GOT3 (cell line): ENCODE results near the gene LRRC61.

ENCODE experiments used
- DNase-seq: peaks from one replicate; lab custom pipeline; 2025; ENCODE audit warnings: mixed read lengths; lab: John Stamatoyannopoulos, UW

The LRRC61 gene

GRCh38 chr7:150356265-150356897, 33.2 kb downstream of the LRRC61 start:
- DNase-seq = no peak

GRCh38 chr7:150357270-150357669, 34.1 kb downstream of the LRRC61 start:
- DNase-seq = no peak

GRCh38 chr7:150357771-150358427, 34.7 kb downstream of the LRRC61 start:
- DNase-seq = no peak

GRCh38 chr7:150358433-150358832, 35.3 kb downstream of the LRRC61 start:
- no peak for DNase-seq

- no peak for DNase-seq
Measured at GRCh38 chr7:150358988-150359621, 36.0 kb downstream of the LRRC61 start.

- DNase-seq = no peak
Measured at GRCh38 chr7:150359622-150360362, 36.6 kb downstream of the LRRC61 start.

GRCh38 chr7:150360363-150361058, 37.4 kb downstream of the LRRC61 start:
- no peak for DNase-seq

- DNase-seq = no peak
Measured at GRCh38 chr7:150361402-150361801, 38.2 kb downstream of the LRRC61 start.

GRCh38 chr7:150361807-150362621, 38.9 kb downstream of the LRRC61 start:
- no peak for DNase-seq

- DNase-seq = no peak
Measured at GRCh38 chr7:150363370-150363769, 40.2 kb downstream of the LRRC61 start.

GRCh38 chr7:150363872-150364271, 40.7 kb downstream of the LRRC61 start:
- DNase-seq = no peak

- DNase-seq = no peak
Measured at GRCh38 chr7:150365194-150365593, 42.0 kb downstream of the LRRC61 start.

- no peak for DNase-seq
Measured at GRCh38 chr7:150365673-150366398, 42.7 kb downstream of the LRRC61 start.

GRCh38 chr7:150367677-150368095, 44.5 kb downstream of the LRRC61 start:
- no peak for DNase-seq

- DNase-seq = no peak
Measured at GRCh38 chr7:150368096-150368883, 45.1 kb downstream of the LRRC61 start, which contains the start of gene REPIN1. Gene REPIN1 (plus strand): TSS chr7:150368822. CDS start chr7:150369712, 890 bp downstream.

- no peak for DNase-seq
Measured at GRCh38 chr7:150368884-150369747, 46.0 kb downstream of the LRRC61 start.

- no peak for DNase-seq
Measured at GRCh38 chr7:150369748-150370501, 46.8 kb downstream of the LRRC61 start.

- no peak for DNase-seq
Measured at GRCh38 chr7:150370612-150371071, 47.5 kb downstream of the LRRC61 start.
